ENCODE measurements around the gene RNASEH2B.

DNA sequence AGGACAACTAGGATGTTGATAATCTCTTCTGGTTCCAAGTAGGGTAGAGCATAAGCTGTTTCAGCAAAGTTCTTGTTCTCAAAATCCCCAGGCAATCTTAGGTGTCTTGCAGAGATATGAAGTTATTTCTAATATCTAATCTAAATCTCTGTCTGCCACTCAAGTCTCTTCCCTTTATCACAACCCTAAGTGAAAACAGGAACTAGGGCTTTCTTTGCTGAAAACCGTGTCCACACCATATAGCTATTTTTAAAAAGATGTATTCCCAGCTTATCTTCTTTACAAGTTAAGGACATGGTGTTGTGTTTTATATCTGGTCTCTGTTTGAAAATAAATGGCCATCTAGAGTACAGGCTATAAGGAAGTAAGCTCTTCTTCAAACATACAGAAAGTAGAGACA lies 11.3 kb upstream of the RNASEH2B start:
- TF ChIP-seq, protein P1, sequence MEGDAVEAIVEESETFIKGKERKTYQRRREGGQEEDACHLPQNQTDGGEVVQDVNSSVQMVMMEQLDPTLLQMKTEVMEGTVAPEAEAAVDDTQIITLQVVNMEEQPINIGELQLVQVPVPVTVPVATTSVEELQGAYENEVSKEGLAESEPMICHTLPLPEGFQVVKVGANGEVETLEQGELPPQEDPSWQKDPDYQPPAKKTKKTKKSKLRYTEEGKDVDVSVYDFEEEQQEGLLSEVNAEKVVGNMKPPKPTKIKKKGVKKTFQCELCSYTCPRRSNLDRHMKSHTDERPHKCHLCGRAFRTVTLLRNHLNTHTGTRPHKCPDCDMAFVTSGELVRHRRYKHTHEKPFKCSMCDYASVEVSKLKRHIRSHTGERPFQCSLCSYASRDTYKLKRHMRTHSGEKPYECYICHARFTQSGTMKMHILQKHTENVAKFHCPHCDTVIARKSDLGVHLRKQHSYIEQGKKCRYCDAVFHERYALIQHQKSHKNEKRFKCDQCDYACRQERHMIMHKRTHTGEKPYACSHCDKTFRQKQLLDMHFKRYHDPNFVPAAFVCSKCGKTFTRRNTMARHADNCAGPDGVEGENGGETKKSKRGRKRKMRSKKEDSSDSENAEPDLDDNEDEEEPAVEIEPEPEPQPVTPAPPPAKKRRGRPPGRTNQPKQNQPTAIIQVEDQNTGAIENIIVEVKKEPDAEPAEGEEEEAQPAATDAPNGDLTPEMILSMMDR (IDR thresholded peaks at IDR 0.05; ENCODE audit: insufficient read depth, low read depth, low read length) = no peak
- no peak for TF ChIP-seq EZH2 (IDR thresholded peaks at IDR 0.05; ENCODE audit: insufficient read depth, low read length)
